HepG2 (cell line): ENCODE data around the gene FOLR1.

Experiments used
- BCL6 ChIP-seq: IDR thresholded peaks from 2 replicates; pipeline ENCODE4 v1.6.1; 2016; ENCODE audit warnings: missing genetic modification reagents, missing compliant biosample characterization
- BRF2 ChIP-seq: sonication (generic); formaldehyde crosslinking; IDR thresholded peaks from 2 replicates; pipeline ENCODE4 v1.8.1; 2022; ENCODE audit warnings: mild to moderate bottlenecking, missing genetic modification reagents
- GTF2F1 ChIP-seq: fragments of 150-350 bp; IDR thresholded peaks from 2 replicates; pipeline ENCODE4 v1.6.1; 2014; ENCODE audit warnings: low read length
- NFYB ChIP-seq: sonication (generic); formaldehyde crosslinking; IDR thresholded peaks from 2 replicates; pipeline ENCODE4 v1.4.0; 2020; ENCODE audit warnings: missing genetic modification reagents
- RXRA ChIP-seq: sonication (generic); formaldehyde crosslinking; IDR thresholded peaks from 2 replicates; pipeline ENCODE4 v1.5.1; 2020; ENCODE audit warnings: missing genetic modification reagents
- TOPORS ChIP-seq: sonication (generic); formaldehyde crosslinking; IDR thresholded peaks from 2 replicates; pipeline ENCODE4 v1.8.0; 2023; ENCODE audit warnings: mild to moderate bottlenecking, missing genetic modification reagents
- TF ChIP-seq, protein P1 (sequence below): sonication (generic); formaldehyde crosslinking; IDR thresholded peaks from 2 replicates; pipeline ENCODE4 v1.5.0; 2020; ENCODE audit warnings: mild to moderate bottlenecking, missing genetic modification reagents, moderate library complexity
- TF ChIP-seq, protein P2 (sequence below): sonication (generic); formaldehyde crosslinking; IDR thresholded peaks from 2 replicates; pipeline ENCODE4 v1.9.0; 2022; ENCODE audit warnings: low read depth, missing genetic modification reagents
- TF ChIP-seq, protein P3 (sequence below): sonication (generic); formaldehyde crosslinking; IDR thresholded peaks from 2 replicates; pipeline ENCODE4 v1.9.0; 2021; ENCODE audit warnings: missing genetic modification reagents, borderline replicate concordance

GRCh38 chr11:72157131-72157530 lies 34.8 kb upstream of the FOLR1 start:
- TF ChIP-seq, protein P1, sequence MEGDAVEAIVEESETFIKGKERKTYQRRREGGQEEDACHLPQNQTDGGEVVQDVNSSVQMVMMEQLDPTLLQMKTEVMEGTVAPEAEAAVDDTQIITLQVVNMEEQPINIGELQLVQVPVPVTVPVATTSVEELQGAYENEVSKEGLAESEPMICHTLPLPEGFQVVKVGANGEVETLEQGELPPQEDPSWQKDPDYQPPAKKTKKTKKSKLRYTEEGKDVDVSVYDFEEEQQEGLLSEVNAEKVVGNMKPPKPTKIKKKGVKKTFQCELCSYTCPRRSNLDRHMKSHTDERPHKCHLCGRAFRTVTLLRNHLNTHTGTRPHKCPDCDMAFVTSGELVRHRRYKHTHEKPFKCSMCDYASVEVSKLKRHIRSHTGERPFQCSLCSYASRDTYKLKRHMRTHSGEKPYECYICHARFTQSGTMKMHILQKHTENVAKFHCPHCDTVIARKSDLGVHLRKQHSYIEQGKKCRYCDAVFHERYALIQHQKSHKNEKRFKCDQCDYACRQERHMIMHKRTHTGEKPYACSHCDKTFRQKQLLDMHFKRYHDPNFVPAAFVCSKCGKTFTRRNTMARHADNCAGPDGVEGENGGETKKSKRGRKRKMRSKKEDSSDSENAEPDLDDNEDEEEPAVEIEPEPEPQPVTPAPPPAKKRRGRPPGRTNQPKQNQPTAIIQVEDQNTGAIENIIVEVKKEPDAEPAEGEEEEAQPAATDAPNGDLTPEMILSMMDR (CRISPR knock-in tag): no peak
- TF ChIP-seq RXRA (CRISPR knock-in tag): no peak
- no peak for TF ChIP-seq NFYB (CRISPR knock-in tag)
- TF ChIP-seq, protein P2, sequence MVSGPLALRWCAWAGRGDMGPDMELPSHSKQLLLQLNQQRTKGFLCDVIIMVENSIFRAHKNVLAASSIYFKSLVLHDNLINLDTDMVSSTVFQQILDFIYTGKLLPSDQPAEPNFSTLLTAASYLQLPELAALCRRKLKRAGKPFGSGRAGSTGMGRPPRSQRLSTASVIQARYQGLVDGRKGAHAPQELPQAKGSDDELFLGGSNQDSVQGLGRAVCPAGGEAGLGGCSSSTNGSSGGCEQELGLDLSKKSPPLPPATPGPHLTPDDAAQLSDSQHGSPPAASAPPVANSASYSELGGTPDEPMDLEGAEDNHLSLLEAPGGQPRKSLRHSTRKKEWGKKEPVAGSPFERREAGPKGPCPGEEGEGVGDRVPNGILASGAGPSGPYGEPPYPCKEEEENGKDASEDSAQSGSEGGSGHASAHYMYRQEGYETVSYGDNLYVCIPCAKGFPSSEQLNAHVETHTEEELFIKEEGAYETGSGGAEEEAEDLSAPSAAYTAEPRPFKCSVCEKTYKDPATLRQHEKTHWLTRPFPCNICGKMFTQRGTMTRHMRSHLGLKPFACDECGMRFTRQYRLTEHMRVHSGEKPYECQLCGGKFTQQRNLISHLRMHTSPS (CRISPR knock-in tag): no peak
- TF ChIP-seq TOPORS (CRISPR knock-in tag): no peak
- no peak for TF ChIP-seq BRF2 (CRISPR knock-in tag)
- no peak for TF ChIP-seq GTF2F1
- TF ChIP-seq BCL6 (CRISPR knock-in tag): no peak
- TF ChIP-seq, protein P3, sequence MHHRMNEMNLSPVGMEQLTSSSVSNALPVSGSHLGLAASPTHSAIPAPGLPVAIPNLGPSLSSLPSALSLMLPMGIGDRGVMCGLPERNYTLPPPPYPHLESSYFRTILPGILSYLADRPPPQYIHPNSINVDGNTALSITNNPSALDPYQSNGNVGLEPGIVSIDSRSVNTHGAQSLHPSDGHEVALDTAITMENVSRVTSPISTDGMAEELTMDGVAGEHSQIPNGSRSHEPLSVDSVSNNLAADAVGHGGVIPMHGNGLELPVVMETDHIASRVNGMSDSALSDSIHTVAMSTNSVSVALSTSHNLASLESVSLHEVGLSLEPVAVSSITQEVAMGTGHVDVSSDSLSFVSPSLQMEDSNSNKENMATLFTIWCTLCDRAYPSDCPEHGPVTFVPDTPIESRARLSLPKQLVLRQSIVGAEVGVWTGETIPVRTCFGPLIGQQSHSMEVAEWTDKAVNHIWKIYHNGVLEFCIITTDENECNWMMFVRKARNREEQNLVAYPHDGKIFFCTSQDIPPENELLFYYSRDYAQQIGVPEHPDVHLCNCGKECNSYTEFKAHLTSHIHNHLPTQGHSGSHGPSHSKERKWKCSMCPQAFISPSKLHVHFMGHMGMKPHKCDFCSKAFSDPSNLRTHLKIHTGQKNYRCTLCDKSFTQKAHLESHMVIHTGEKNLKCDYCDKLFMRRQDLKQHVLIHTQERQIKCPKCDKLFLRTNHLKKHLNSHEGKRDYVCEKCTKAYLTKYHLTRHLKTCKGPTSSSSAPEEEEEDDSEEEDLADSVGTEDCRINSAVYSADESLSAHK: no peak
